ENCODE data around the gene PDE8B. TPM values are rescaled to one million over a fixed set of nuclear protein-coding genes. Genes with fewer than 3 reads are reported as not detected.
A peak's percentile ranks its signal among the peaks of the same experiment; 100 is the strongest.

Gene PDE8B
- total and polyA plus RNA-seq, 2 donors from 2014 or later, result 3.7 to 4.5 TPM

- peak in 3 of 5 donors; percentile 18 to 36 (median 32) for DNase-seq
- no peak for TF ChIP-seq CTCF (IDR thresholded peaks at IDR 0.05; ENCODE audit: borderline replicate concordance, extremely low read depth, insufficient read depth)
- FAIRE-seq, result no peak
- Histone ChIP-seq H3K9ac (ENCODE audit: low read length in 3 of 3) (peak overlapping the region in 1 of 3 donors; percentile 9), H3K27ac (ENCODE audit: low read depth in 2 of 2, low read length in 2 of 2) (peak overlapping the region in 1 of 2 donors; percentile 54), H3K36me3 (ENCODE audit: control insufficient read depth in 2 of 3, insufficient read depth in 3 of 3, low read length in 3 of 3) (no peaks in the 10 kb centered on the region), H3K4me3 (ENCODE audit: low read length in 3 of 3) (peak overlapping the region in 1 of 3 donors; percentile 20), H3K4me1 (ENCODE audit: control insufficient read depth in 2 of 3, insufficient read depth in 2 of 3, low read depth in 1 of 3, low read length in 3 of 3) (peaks cover 0 to 10% (median 0%) of the 10 kb centered on the region in 3 donors), H3K27me3 (ENCODE audit: control insufficient read depth, insufficient read depth, low read length) (no peaks in the 10 kb centered on the region), H3K9me3 (ENCODE audit: control insufficient read depth in 2 of 3, insufficient read depth in 1 of 3, low read length in 3 of 3) (no peaks in the 10 kb centered on the region)
- intact Hi-C loops (cut with DNase I), result no loop called here
Measured at GRCh38 chr5:77181596-77182304, 28.7 kb upstream of the PDE8B start.

- H3K9me3 ChIP-seq (ENCODE audit: control insufficient read depth in 2 of 3, insufficient read depth in 1 of 3, low read length in 3 of 3), result no peaks in the 10 kb centered on the region
- no peak overlapping the region for H3K4me3 ChIP-seq (ENCODE audit: low read length in 3 of 3)
- intact Hi-C loops (cut with DNase I), result no loop called here
- DNase-seq (no peak), FAIRE-seq (no peak)
- no peak overlapping the region for H3K9ac ChIP-seq (ENCODE audit: low read length in 3 of 3)
- no peaks in the 10 kb centered on the region for H3K36me3 ChIP-seq (ENCODE audit: control insufficient read depth in 2 of 3, insufficient read depth in 3 of 3, low read length in 3 of 3)
- H3K27ac ChIP-seq (ENCODE audit: low read depth in 2 of 2, low read length in 2 of 2), result no peak overlapping the region
- peaks cover 0 to 10% (median 0%) of the 10 kb centered on the region in 3 donors for H3K4me1 ChIP-seq (ENCODE audit: control insufficient read depth in 2 of 3, insufficient read depth in 2 of 3, low read depth in 1 of 3, low read length in 3 of 3)
- H3K27me3 ChIP-seq (ENCODE audit: control insufficient read depth, insufficient read depth, low read length), result no peaks in the 10 kb centered on the region
- no peak for TF ChIP-seq CTCF (IDR thresholded peaks at IDR 0.05; ENCODE audit: borderline replicate concordance, extremely low read depth, insufficient read depth)
Measured at GRCh38 chr5:77182367-77182766, 28.1 kb upstream of the PDE8B start.

DNA sequence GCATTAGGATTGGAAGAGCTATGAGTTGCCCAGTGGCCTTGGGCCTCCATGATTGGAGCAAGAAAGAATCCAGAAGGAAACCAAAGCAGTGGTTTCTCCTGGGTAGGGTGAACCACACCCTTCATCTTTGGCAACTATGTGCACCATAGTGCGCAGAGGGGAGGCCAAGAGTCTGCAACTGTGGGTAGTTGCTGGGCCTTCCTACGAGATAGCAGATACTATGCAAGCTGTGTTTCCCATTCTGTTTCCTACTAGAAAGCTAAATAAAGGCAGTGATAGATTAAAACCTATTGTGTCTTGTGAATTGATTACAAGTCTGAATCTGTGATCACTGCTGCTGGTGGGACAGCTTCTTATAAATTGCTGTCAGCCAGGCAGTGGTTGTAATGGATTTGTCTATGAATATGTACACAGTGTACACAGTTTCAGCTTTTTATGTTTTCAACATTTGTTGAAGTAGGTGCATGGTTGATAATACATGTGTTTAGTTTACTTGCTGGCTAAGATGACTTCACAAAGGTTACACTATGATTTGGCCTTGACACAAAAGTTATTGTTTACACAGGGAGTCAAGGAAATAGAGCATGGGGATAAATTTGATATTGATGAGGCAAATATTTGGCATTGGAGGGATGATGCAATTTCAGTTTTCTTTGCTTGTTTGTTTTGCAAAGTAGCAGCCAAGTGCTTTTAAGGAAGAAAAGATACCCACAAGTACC, 23.7 kb upstream of the PDE8B start:
- no peak for FAIRE-seq
- DNase-seq, result no peak
- H3K4me3 ChIP-seq (ENCODE audit: low read length in 3 of 3), result no peak overlapping the region
- TF ChIP-seq CTCF (IDR thresholded peaks at IDR 0.05; ENCODE audit: borderline replicate concordance, extremely low read depth, insufficient read depth), result no peak
- H3K9ac ChIP-seq (ENCODE audit: low read length in 3 of 3), result no peak overlapping the region
- H3K4me1 ChIP-seq (ENCODE audit: control insufficient read depth in 2 of 3, insufficient read depth in 2 of 3, low read depth in 1 of 3, low read length in 3 of 3), result no peaks in the 10 kb centered on the region
- intact Hi-C loops (cut with DNase I), result no loop called here
- no peaks in the 10 kb centered on the region for H3K27me3 ChIP-seq (ENCODE audit: control insufficient read depth, insufficient read depth, low read length)
- no peaks in the 10 kb centered on the region for H3K9me3 ChIP-seq (ENCODE audit: control insufficient read depth in 2 of 3, insufficient read depth in 1 of 3, low read length in 3 of 3)
- H3K36me3 ChIP-seq (ENCODE audit: control insufficient read depth in 2 of 3, insufficient read depth in 3 of 3, low read length in 3 of 3), result no peaks in the 10 kb centered on the region
- no peak overlapping the region for H3K27ac ChIP-seq (ENCODE audit: low read depth in 2 of 2, low read length in 2 of 2)

Data from kidney (tissue), 14 donors.